ENCODE measurements around the gene PDE8A.

PDE8A gene

GRCh38 chr15:85003593-85004312 is 22.1 kb downstream of the PDE8A start:
- H3K4me3 ChIP-seq (ENCODE audit: low read length) = no peak overlapping the region
- TF ChIP-seq CTCF (conservative IDR thresholded peaks at IDR 0.05; ENCODE audit: low read length) = no peak
- no peak for DNase-seq (ENCODE audit: low read depth)

- TF ChIP-seq CTCF (conservative IDR thresholded peaks at IDR 0.05; ENCODE audit: low read length) = no peak
- DNase-seq (ENCODE audit: low read depth) = no peak
- no peak overlapping the region for H3K4me3 ChIP-seq (ENCODE audit: low read length)
Observed at GRCh38 chr15:85004550-85004949, 22.9 kb downstream of the PDE8A start.

GRCh38 chr15:85005319-85005718 is 23.7 kb downstream of the PDE8A start:
- H3K4me3 ChIP-seq (ENCODE audit: low read length) = no peak overlapping the region
- TF ChIP-seq CTCF (conservative IDR thresholded peaks at IDR 0.05; ENCODE audit: low read length) = peak; percentile 28
- no peak for DNase-seq (ENCODE audit: low read depth)

GRCh38 chr15:85005746-85006145 is 24.1 kb downstream of the PDE8A start:
- DNase-seq (ENCODE audit: low read depth) = no peak
- TF ChIP-seq CTCF (conservative IDR thresholded peaks at IDR 0.05; ENCODE audit: low read length) = no peak
- H3K4me3 ChIP-seq (ENCODE audit: low read length) = no peak overlapping the region

- DNase-seq (ENCODE audit: low read depth) = no peak
- no peak for TF ChIP-seq CTCF (conservative IDR thresholded peaks at IDR 0.05; ENCODE audit: low read length)
Observed at GRCh38 chr15:85006201-85006600, 24.5 kb downstream of the PDE8A start.

DNA sequence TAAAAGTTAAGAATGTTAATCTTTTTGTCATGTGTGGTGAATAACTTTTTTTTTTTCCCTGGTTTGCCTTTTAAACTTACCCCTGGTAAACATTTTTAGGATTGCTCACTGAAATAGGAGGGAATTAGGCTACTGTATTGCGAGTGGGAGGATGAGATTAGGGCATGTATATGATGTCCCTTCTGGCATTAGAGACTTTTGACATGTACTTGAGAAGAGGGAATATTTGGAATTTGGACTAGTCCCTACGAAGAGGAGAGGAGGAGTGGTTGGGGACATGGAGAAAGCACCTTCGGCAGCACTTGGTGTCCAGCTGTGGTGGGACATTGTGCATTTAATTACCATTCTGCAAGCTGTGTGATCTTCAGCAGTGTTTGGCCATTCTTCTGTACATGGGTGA is 25.0 kb downstream of the PDE8A start:
- TF ChIP-seq CTCF (conservative IDR thresholded peaks at IDR 0.05; ENCODE audit: low read length) = no peak
- H3K4me3 ChIP-seq (ENCODE audit: low read length) = no peak overlapping the region
- no peak for DNase-seq (ENCODE audit: low read depth)

More at GRCh38 chr15:85006201-85006600, 24.5 kb downstream of the PDE8A start:
- H3K4me3 ChIP-seq (ENCODE audit: low read length) = no peak overlapping the region

GRCh38 chr15:85007137-85007536 is 25.5 kb downstream of the PDE8A start:
- TF ChIP-seq CTCF (conservative IDR thresholded peaks at IDR 0.05; ENCODE audit: low read length) = no peak
- DNase-seq (ENCODE audit: low read depth) = no peak

More at GRCh38 chr15:85007137-85007536, 25.5 kb downstream of the PDE8A start:
- H3K4me3 ChIP-seq (ENCODE audit: low read length) = no peak overlapping the region
